ENCODE measurements around the gene NR2C1.

Gene NR2C1

GRCh38 chr12:95014554-95014953 lies 58.9 kb downstream of the NR2C1 start:
- Histone ChIP-seq H3K9ac (ENCODE audit: low read length) (no peak overlapping the region), H3K27ac (ENCODE audit: low read depth, low read length) (no peak overlapping the region), H3K79me1 (ENCODE audit: low read length) (no peaks in the 10 kb centered on the region), H3K23ac (ENCODE audit: low read length) (no peak overlapping the region), H3K4me1 (ENCODE audit: control insufficient read depth, low read depth, low read length) (no peaks in the 10 kb centered on the region), H2BK15ac (replicated peaks; ENCODE audit: low read depth) (no peak overlapping the region), H3K18ac (ENCODE audit: low read length) (no peak overlapping the region), H2BK120ac (ENCODE audit: low read depth, low read length) (no peak overlapping the region), H3K4me3 (ENCODE audit: low read length) (no peak overlapping the region), H3K36me3 (ENCODE audit: control insufficient read depth, insufficient read depth, low read length) (no peaks in the 10 kb centered on the region), H3K4me2 (ENCODE audit: low read length) (no peak overlapping the region), H2BK5ac (ENCODE audit: low read length) (no peak overlapping the region), H3K27me3 (ENCODE audit: insufficient read depth, low read length, poor library complexity) (no peaks in the 10 kb centered on the region), H3K56ac (ENCODE audit: low read length) (no peak overlapping the region), H4K5ac (ENCODE audit: low read length) (no peak overlapping the region), H3K79me2 (ENCODE audit: control insufficient read depth, insufficient read depth, low read length) (no peaks in the 10 kb centered on the region), H3K4ac (ENCODE audit: low read depth, low read length) (no peak overlapping the region), H2AK5ac (ENCODE audit: low read length) (no peak overlapping the region), H4K8ac (ENCODE audit: low read depth, low read length) (no peak overlapping the region)
- no peak for DNase-seq

- H2AK5ac ChIP-seq (ENCODE audit: low read length) = no peak overlapping the region
- H3K79me2 ChIP-seq (ENCODE audit: control insufficient read depth, insufficient read depth, low read length) = no peaks in the 10 kb centered on the region
- DNase-seq = no peak
- H3K4me1 ChIP-seq (ENCODE audit: control insufficient read depth, low read depth, low read length) = no peaks in the 10 kb centered on the region
- no peak overlapping the region for H3K56ac ChIP-seq (ENCODE audit: low read length)
- no peak overlapping the region for H4K8ac ChIP-seq (ENCODE audit: low read depth, low read length)
- H3K9ac ChIP-seq (ENCODE audit: low read length) = no peak overlapping the region
- no peak overlapping the region for H3K4me2 ChIP-seq (ENCODE audit: low read length)
- H3K27ac ChIP-seq (ENCODE audit: low read depth, low read length) = no peak overlapping the region
- no peaks in the 10 kb centered on the region for H3K27me3 ChIP-seq (ENCODE audit: insufficient read depth, low read length, poor library complexity)
- H3K79me1 ChIP-seq (ENCODE audit: low read length) = peaks cover 2% of the 10 kb centered on the region
- no CpG with 5 or more reads among the region's 4 CpGs for WGBS (ENCODE audit: extremely low coverage, insufficient coverage, low lambda C conversion rate)
- no peak overlapping the region for H2BK120ac ChIP-seq (ENCODE audit: low read depth, low read length)
- H2BK5ac ChIP-seq (ENCODE audit: low read length) = no peak overlapping the region
- no peaks in the 10 kb centered on the region for H3K36me3 ChIP-seq (ENCODE audit: control insufficient read depth, insufficient read depth, low read length)
- H3K18ac ChIP-seq (ENCODE audit: low read length) = no peak overlapping the region
- no peak overlapping the region for H4K5ac ChIP-seq (ENCODE audit: low read length)
- no peak overlapping the region for H3K4ac ChIP-seq (ENCODE audit: low read depth, low read length)
- no peak overlapping the region for H3K4me3 ChIP-seq (ENCODE audit: low read length)
- H3K23ac ChIP-seq (ENCODE audit: low read length) = no peak overlapping the region
- no peak overlapping the region for H2BK15ac ChIP-seq (replicated peaks; ENCODE audit: low read depth)
Observed at GRCh38 chr12:95006206-95006605, 67.2 kb downstream of the NR2C1 start.

- no peak overlapping the region for H3K4me3 ChIP-seq (ENCODE audit: low read length)
- DNase-seq = no peak
- H3K23ac ChIP-seq (ENCODE audit: low read length) = no peak overlapping the region
- no peak overlapping the region for H4K5ac ChIP-seq (ENCODE audit: low read length)
- H3K27ac ChIP-seq (ENCODE audit: low read depth, low read length) = no peak overlapping the region
- H4K8ac ChIP-seq (ENCODE audit: low read depth, low read length) = no peak overlapping the region
- H2BK15ac ChIP-seq (replicated peaks; ENCODE audit: low read depth) = no peak overlapping the region
- WGBS (ENCODE audit: extremely low coverage, insufficient coverage, low lambda C conversion rate) = no CpG with 5 or more reads among the region's 2 CpGs
- H2BK5ac ChIP-seq (ENCODE audit: low read length) = no peak overlapping the region
- H3K4ac ChIP-seq (ENCODE audit: low read depth, low read length) = no peak overlapping the region
- H2BK120ac ChIP-seq (ENCODE audit: low read depth, low read length) = no peak overlapping the region
- no peaks in the 10 kb centered on the region for H3K4me1 ChIP-seq (ENCODE audit: control insufficient read depth, low read depth, low read length)
- no peak overlapping the region for H3K56ac ChIP-seq (ENCODE audit: low read length)
- no peaks in the 10 kb centered on the region for H3K36me3 ChIP-seq (ENCODE audit: control insufficient read depth, insufficient read depth, low read length)
- no peak overlapping the region for H3K4me2 ChIP-seq (ENCODE audit: low read length)
- no peak overlapping the region for H3K9ac ChIP-seq (ENCODE audit: low read length)
- peaks cover 2% of the 10 kb centered on the region for H3K79me1 ChIP-seq (ENCODE audit: low read length)
- H3K18ac ChIP-seq (ENCODE audit: low read length) = no peak overlapping the region
- H2AK5ac ChIP-seq (ENCODE audit: low read length) = no peak overlapping the region
- no peaks in the 10 kb centered on the region for H3K27me3 ChIP-seq (ENCODE audit: insufficient read depth, low read length, poor library complexity)
- H3K79me2 ChIP-seq (ENCODE audit: control insufficient read depth, insufficient read depth, low read length) = no peaks in the 10 kb centered on the region
Observed at GRCh38 chr12:95004610-95005009, 68.8 kb downstream of the NR2C1 start.

GRCh38 chr12:95003921-95004272 lies 69.5 kb downstream of the NR2C1 start:
- no peak overlapping the region for H2BK5ac ChIP-seq (ENCODE audit: low read length)
- H3K4me2 ChIP-seq (ENCODE audit: low read length) = no peak overlapping the region
- no peak overlapping the region for H3K4me3 ChIP-seq (ENCODE audit: low read length)
- no peak overlapping the region for H2BK120ac ChIP-seq (ENCODE audit: low read depth, low read length)
- no peaks in the 10 kb centered on the region for H3K36me3 ChIP-seq (ENCODE audit: control insufficient read depth, insufficient read depth, low read length)
- H3K23ac ChIP-seq (ENCODE audit: low read length) = no peak overlapping the region
- peak overlapping the region; percentile 91 for H3K18ac ChIP-seq (ENCODE audit: low read length)
- no CpG with 5 or more reads among the region's 15 CpGs for WGBS (ENCODE audit: extremely low coverage, insufficient coverage, low lambda C conversion rate)
- DNase-seq = no peak
- no peaks in the 10 kb centered on the region for H3K79me2 ChIP-seq (ENCODE audit: control insufficient read depth, insufficient read depth, low read length)
- H4K5ac ChIP-seq (ENCODE audit: low read length) = peak overlapping the region; percentile 87
- H3K4ac ChIP-seq (ENCODE audit: low read depth, low read length) = no peak overlapping the region
- H2BK15ac ChIP-seq (replicated peaks; ENCODE audit: low read depth) = no peak overlapping the region
- no peaks in the 10 kb centered on the region for H3K27me3 ChIP-seq (ENCODE audit: insufficient read depth, low read length, poor library complexity)
- no peak overlapping the region for H2AK5ac ChIP-seq (ENCODE audit: low read length)
- peak overlapping the region; percentile 96 for H4K8ac ChIP-seq (ENCODE audit: low read depth, low read length)
- H3K79me1 ChIP-seq (ENCODE audit: low read length) = peaks cover 2% of the 10 kb centered on the region
- no peaks in the 10 kb centered on the region for H3K4me1 ChIP-seq (ENCODE audit: control insufficient read depth, low read depth, low read length)
- H3K56ac ChIP-seq (ENCODE audit: low read length) = peak overlapping the region; percentile 56
- H3K9ac ChIP-seq (ENCODE audit: low read length) = no peak overlapping the region
- no peak overlapping the region for H3K27ac ChIP-seq (ENCODE audit: low read depth, low read length)

- peak within 1 kb of the TSS; percentile 96 for H4K8ac ChIP-seq (ENCODE audit: low read depth, low read length)
- H3K4me1 ChIP-seq (ENCODE audit: control insufficient read depth, low read depth, low read length) = no peaks in the 10 kb centered on the region
- H2BK120ac ChIP-seq (ENCODE audit: low read depth, low read length) = no peak within 1 kb of the TSS
- peak within 1 kb of the TSS; percentile 87 for H4K5ac ChIP-seq (ENCODE audit: low read length)
- no peak within 1 kb of the TSS for H2BK5ac ChIP-seq (ENCODE audit: low read length)
- H2BK15ac ChIP-seq (replicated peaks; ENCODE audit: low read depth) = no peak within 1 kb of the TSS
- H3K9ac ChIP-seq (ENCODE audit: low read length) = peak within 1 kb of the TSS; percentile 84
- peak within 1 kb of the TSS; percentile 8 for H3K4ac ChIP-seq (ENCODE audit: low read depth, low read length)
- H3K27ac ChIP-seq (ENCODE audit: low read depth, low read length) = peak within 1 kb of the TSS; percentile 57
- H3K4me3 ChIP-seq (ENCODE audit: low read length) = peak within 1 kb of the TSS; percentile 94
- no peaks in the 10 kb centered on the region for H3K36me3 ChIP-seq (ENCODE audit: control insufficient read depth, insufficient read depth, low read length)
- no peak within 1 kb of the TSS for H2AK5ac ChIP-seq (ENCODE audit: low read length)
- H3K23ac ChIP-seq (ENCODE audit: low read length) = no peak within 1 kb of the TSS
- no peaks in the 10 kb centered on the region for H3K79me2 ChIP-seq (ENCODE audit: control insufficient read depth, insufficient read depth, low read length)
- H3K56ac ChIP-seq (ENCODE audit: low read length) = peak within 1 kb of the TSS; percentile 96
- no peaks in the 10 kb centered on the region for H3K27me3 ChIP-seq (ENCODE audit: insufficient read depth, low read length, poor library complexity)
- H3K79me1 ChIP-seq (ENCODE audit: low read length) = peaks cover 2% of the 10 kb centered on the region
- peak within 1 kb of the TSS; percentile 91 for H3K18ac ChIP-seq (ENCODE audit: low read length)
- peak within 1 kb of the TSS; percentile 89 for H3K4me2 ChIP-seq (ENCODE audit: low read length)
- DNase-seq = peak; percentile 98
- no CpG with 5 or more reads among the region's 34 CpGs for WGBS (ENCODE audit: extremely low coverage, insufficient coverage, low lambda C conversion rate)
Observed at GRCh38 chr12:95003213-95003920, 70.1 kb downstream of the NR2C1 start, which contains the start of gene NDUFA12. NDUFA12 (minus strand) TSS chr12:95003697; CDS start chr12:95003680, 17 bp downstream.

- Histone ChIP-seq H4K8ac (ENCODE audit: low read depth, low read length) (no peak overlapping the region), H2BK120ac (ENCODE audit: low read depth, low read length) (no peak overlapping the region), H3K23ac (ENCODE audit: low read length) (no peak overlapping the region), H3K4me2 (ENCODE audit: low read length) (peak overlapping the region; percentile 89), H2BK5ac (ENCODE audit: low read length) (no peak overlapping the region), H3K79me1 (ENCODE audit: low read length) (peaks cover 3% of the 10 kb centered on the region), H4K5ac (ENCODE audit: low read length) (no peak overlapping the region), H3K27ac (ENCODE audit: low read depth, low read length) (no peak overlapping the region), H3K56ac (ENCODE audit: low read length) (peak overlapping the region; percentile 96), H2AK5ac (ENCODE audit: low read length) (no peak overlapping the region), H3K4me3 (ENCODE audit: low read length) (peak overlapping the region; percentile 94), H3K4ac (ENCODE audit: low read depth, low read length) (no peak overlapping the region), H3K4me1 (ENCODE audit: control insufficient read depth, low read depth, low read length) (no peaks in the 10 kb centered on the region), H2BK15ac (replicated peaks; ENCODE audit: low read depth) (no peak overlapping the region), H3K27me3 (ENCODE audit: insufficient read depth, low read length, poor library complexity) (no peaks in the 10 kb centered on the region), H3K79me2 (ENCODE audit: control insufficient read depth, insufficient read depth, low read length) (no peaks in the 10 kb centered on the region), H3K18ac (ENCODE audit: low read length) (no peak overlapping the region), H3K9ac (ENCODE audit: low read length) (peak overlapping the region; percentile 84), H3K36me3 (ENCODE audit: control insufficient read depth, insufficient read depth, low read length) (no peaks in the 10 kb centered on the region)
- no peak for DNase-seq
- no CpG with 5 or more reads among the region's 3 CpGs for WGBS (ENCODE audit: extremely low coverage, insufficient coverage, low lambda C conversion rate)
Observed at GRCh38 chr12:95002754-95003153, 70.7 kb downstream of the NR2C1 start.
